IPS-18c (cell line): ENCODE measurements around the gene C8B.

ENCODE experiments used
- H3K4me3 ChIP-seq: 2 replicates; pipeline ENCODE4 v1.7.0; 2013; ENCODE audit warnings: low read depth, mild to moderate bottlenecking, low read length, moderate library complexity; ENCODE audit not compliant: insufficient read depth
- H3K9me3 ChIP-seq: one replicate; pipeline ENCODE4 v1.6.1; 2013; ENCODE audit warnings: mild to moderate bottlenecking, low read length, moderate library complexity; ENCODE audit not compliant: control insufficient read depth, insufficient read depth

Gene C8B

GRCh38 chr1:56881417-56881816 is 84.4 kb downstream of the C8B start:
- Histone ChIP-seq H3K4me3 (no peak overlapping the region), H3K9me3 (no peaks in the 10 kb centered on the region)

- Histone ChIP-seq H3K9me3 (no peaks in the 10 kb centered on the region), H3K4me3 (no peak overlapping the region)
These were observed 85.0 kb downstream of the C8B start for GRCh38 chr1:56880774-56881173.
